Lower lobe of right lung (tissue), 2 donors: ENCODE results near the gene ALKBH3. TPM values are rescaled to one million over a fixed set of nuclear protein-coding genes. Genes with fewer than 3 reads are reported as not detected.

Source experiments
- ATAC-seq, 2 donors: fragments of 200-7000 bp; cut with Tn5 transposase; one replicate each; pipeline ENCODE4 v1.9.1; 2020 to 2022; ENCODE audit warnings: mild to moderate bottlenecking in 2 of 2, moderate library complexity in 2 of 2
- DNase-seq: peaks from one replicate; pipeline ENCODE4 v3.0.0-alpha.2; 2020
- H3K27ac ChIP-seq: fragments of 200-600 bp; one replicate; pipeline ENCODE4 v1.8.0; 2022
- H3K27me3 ChIP-seq: fragments of 200-600 bp; one replicate; pipeline ENCODE4 v1.8.0; 2022; ENCODE audit warnings: low read depth
- H3K36me3 ChIP-seq: fragments of 200-600 bp; one replicate; pipeline ENCODE4 v1.8.0; 2022; ENCODE audit warnings: mild to moderate bottlenecking
- H3K4me1 ChIP-seq: fragments of 200-600 bp; one replicate; pipeline ENCODE4 v1.8.0; 2022
- H3K4me3 ChIP-seq: fragments of 200-600 bp; one replicate; pipeline ENCODE4 v1.8.0; 2022; ENCODE audit warnings: mild to moderate bottlenecking
- H3K9me3 ChIP-seq: fragments of 200-600 bp; one replicate; pipeline ENCODE4 v1.8.0; 2022
- intact Hi-C: fragments of 100-400 bp; cut with DNase I; formaldehyde crosslinking; loops from one replicate; pipeline ENCODE4 v1.11.0; 2022
- total RNA-seq: library from RNA; stranded (reverse); fragmentation: NEBNext Ultra II Directional; extraction: Animal tissue kit (Norgen Biotek cat#: 25700); gene quantifications from one replicate; pipeline ENCODE4 v1.2.1, GENCODE V29; 2021
- TF ChIP-seq, protein P1 (sequence below): fragments of 200-600 bp; IDR thresholded peaks from one replicate; pipeline ENCODE4 v1.8.0; 2022; ENCODE audit warnings: antibody characterized with exemption, mild to moderate bottlenecking
- donor health status: DM: no; HTN: yes; CAD: no; lungs with severe emphysema.

Gene ALKBH3
- total RNA-seq, 1 donor from 2014 or later = 26.5 TPM

DNA sequence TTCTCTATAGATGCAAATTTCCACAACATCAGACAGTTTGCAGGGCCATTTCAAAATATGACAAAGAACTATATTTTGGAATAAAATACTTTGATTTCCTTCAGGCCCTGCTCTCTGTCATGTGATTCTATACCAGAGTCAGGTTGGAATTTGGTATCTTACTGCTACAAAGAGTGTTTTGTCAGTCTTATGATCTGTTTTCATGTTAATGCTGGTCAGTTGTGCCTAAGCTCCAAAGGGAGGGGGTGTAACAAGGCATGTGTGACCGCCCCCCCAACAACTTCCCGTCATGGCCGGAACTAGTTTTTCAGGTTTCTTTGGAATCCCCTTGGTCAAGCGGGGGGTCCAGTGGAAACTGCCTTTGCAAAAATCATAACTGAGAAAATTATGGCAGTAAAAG, 76.9 kb downstream of the ALKBH3 start:
- DNase-seq = no peak
- H3K4me3 ChIP-seq = no peak overlapping the region
- intact Hi-C loops = no loop called here
- no peaks in the 10 kb centered on the region for H3K9me3 ChIP-seq
- no peaks in the 10 kb centered on the region for H3K27me3 ChIP-seq
- H3K27ac ChIP-seq = no peak overlapping the region
- no peak for ATAC-seq
- TF ChIP-seq, protein P1, sequence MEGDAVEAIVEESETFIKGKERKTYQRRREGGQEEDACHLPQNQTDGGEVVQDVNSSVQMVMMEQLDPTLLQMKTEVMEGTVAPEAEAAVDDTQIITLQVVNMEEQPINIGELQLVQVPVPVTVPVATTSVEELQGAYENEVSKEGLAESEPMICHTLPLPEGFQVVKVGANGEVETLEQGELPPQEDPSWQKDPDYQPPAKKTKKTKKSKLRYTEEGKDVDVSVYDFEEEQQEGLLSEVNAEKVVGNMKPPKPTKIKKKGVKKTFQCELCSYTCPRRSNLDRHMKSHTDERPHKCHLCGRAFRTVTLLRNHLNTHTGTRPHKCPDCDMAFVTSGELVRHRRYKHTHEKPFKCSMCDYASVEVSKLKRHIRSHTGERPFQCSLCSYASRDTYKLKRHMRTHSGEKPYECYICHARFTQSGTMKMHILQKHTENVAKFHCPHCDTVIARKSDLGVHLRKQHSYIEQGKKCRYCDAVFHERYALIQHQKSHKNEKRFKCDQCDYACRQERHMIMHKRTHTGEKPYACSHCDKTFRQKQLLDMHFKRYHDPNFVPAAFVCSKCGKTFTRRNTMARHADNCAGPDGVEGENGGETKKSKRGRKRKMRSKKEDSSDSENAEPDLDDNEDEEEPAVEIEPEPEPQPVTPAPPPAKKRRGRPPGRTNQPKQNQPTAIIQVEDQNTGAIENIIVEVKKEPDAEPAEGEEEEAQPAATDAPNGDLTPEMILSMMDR = no peak
- no peaks in the 10 kb centered on the region for H3K36me3 ChIP-seq
- H3K4me1 ChIP-seq = peaks cover 5% of the 10 kb centered on the region

DNA sequence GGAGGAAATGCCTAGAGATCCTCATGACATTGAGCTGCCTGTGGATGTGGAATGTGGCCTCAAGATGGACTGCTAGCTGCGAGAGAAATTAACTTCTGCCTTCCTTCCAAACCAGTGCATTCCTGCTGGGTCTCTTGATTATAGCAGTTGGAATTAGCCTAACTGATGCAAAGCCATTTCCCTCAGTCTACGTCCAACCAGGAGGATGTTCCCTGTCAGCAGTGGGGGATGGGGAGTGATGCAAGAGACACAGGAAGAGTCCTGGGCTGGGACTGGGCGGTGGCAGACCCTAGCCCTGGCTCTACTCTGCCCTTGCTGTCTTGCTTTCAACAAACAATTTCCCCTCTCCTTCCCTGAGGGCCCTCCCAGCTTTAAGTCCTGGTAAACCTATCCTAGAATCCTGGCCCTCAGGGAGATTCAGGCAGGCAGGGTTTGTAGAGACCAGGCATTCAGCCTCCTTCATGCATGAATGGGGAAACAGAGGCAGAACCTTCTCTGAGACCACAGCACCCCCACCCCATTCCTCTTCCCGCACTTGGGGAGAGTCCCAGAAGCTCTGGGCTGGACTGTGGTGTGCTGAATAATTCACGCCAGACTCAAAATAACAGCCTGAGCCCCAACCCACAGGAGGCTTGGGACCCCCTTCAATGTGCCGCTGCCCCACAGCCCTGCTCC, 78.8 kb downstream of the ALKBH3 start:
- Histone ChIP-seq H3K27ac (no peak overlapping the region), H3K9me3 (no peaks in the 10 kb centered on the region), H3K4me3 (no peak overlapping the region), H3K36me3 (no peaks in the 10 kb centered on the region), H3K4me1 (peaks cover 7% of the 10 kb centered on the region), H3K27me3 (no peaks in the 10 kb centered on the region)
- intact Hi-C loops = no loop called here
- TF ChIP-seq, protein P1 = no peak
- DNase-seq = no peak
- no peak for ATAC-seq

DNA sequence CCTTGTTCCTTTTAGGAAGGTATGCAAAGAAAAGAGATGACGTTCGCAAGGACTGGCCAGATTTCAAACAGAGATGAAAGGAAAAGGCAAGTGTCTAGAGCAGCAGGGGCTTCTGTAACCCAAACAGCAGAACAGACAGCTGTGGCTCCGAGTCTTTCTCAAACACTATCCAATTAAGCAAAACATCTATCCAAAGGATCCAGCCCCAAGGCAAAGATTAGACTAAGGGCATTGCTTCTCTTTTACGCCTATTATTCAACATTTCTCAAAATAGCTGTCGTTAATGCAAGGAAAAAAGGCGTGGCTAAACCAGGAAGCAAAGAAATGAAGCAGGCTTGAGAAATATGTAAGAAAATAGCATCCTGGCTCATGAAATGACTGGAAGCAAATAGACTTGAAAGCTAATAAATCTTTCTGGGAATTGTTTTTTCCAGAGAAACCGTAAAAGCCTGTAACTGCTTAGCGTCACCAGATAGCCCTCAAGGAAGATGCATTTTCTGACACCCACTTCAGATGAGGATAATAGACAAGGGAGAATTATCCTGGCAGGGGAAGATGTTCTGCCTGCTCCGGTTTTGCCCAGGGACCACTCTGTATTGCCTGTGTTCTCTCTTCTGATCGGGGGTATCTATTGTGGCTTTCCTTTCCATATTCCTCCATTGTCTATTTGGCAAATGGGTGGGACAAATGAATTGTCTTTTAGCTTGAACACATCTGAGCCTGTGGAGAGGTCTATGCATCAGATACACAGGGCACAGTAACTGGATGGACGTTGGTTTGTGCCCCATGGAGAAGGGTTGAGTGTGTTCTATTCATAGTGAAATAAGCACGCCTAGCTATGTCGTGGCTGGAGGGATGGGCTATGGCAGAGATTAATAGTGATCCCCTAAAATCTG, 82.0 kb downstream of the ALKBH3 start:
- intact Hi-C loops = no loop called here
- TF ChIP-seq, protein P1 = no peak
- ATAC-seq (peak in 1 of 2 donors; percentile 44), DNase-seq (no peak)
- Histone ChIP-seq H3K36me3 (no peaks in the 10 kb centered on the region), H3K9me3 (no peaks in the 10 kb centered on the region), H3K27me3 (no peaks in the 10 kb centered on the region), H3K4me1 (peaks cover 7% of the 10 kb centered on the region), H3K27ac (peak overlapping the region; percentile 28), H3K4me3 (no peak overlapping the region)

DNA sequence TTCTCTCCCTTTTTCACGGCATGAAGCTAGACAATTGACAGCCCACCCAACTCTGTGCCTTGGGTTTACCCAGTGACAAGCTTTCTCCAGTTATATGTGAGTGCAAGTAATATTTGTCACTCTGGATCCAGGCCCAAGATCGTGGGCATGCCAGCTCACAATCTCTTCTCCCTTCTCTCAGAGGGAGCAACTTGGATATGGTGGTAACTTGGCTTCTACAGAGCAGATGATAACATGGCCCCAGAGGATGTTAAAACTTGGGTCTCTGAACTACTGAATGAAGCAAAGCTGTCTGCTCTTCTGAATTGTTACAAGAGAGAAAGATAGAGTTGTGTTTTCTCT, 82.6 kb downstream of the ALKBH3 start:
- H3K4me1 ChIP-seq = peaks cover 7% of the 10 kb centered on the region
- TF ChIP-seq, protein P1 = no peak
- H3K36me3 ChIP-seq = no peaks in the 10 kb centered on the region
- ATAC-seq (no peak), DNase-seq (no peak)
- H3K27me3 ChIP-seq = no peaks in the 10 kb centered on the region
- H3K27ac ChIP-seq = no peak overlapping the region
- intact Hi-C loops = no loop called here
- H3K4me3 ChIP-seq = no peak overlapping the region
- H3K9me3 ChIP-seq = no peaks in the 10 kb centered on the region

DNA sequence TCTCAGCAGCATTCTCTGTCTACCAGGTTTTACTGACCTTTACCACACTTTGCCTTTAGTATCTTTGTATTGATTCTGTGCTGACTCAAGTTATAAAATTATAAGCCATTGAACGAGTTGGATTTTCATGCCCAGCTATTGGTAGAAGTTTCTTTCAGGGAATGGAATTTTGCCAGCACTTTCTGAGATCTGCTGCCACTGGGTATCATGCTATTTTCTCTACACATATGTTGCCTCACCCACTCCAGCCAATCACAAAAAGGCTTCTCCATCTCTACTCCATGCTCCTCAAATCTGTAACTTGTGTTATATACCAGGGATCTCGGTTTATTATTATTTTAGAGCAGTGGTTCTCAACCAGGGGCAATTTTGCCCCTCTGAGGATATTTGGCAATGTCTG, 87.0 kb downstream of the ALKBH3 start:
- no peaks in the 10 kb centered on the region for H3K27me3 ChIP-seq
- peaks cover 10% of the 10 kb centered on the region for H3K4me1 ChIP-seq
- no peak overlapping the region for H3K27ac ChIP-seq
- no peaks in the 10 kb centered on the region for H3K9me3 ChIP-seq
- DNase-seq (no peak), ATAC-seq (no peak)
- intact Hi-C loops = no loop called here
- no peak overlapping the region for H3K4me3 ChIP-seq
- H3K36me3 ChIP-seq = no peaks in the 10 kb centered on the region
- TF ChIP-seq, protein P1 = no peak
